ENCODE measurements around the gene GRIA3. TPM values are rescaled to one million over a fixed set of nuclear protein-coding genes. Genes with fewer than 3 reads are reported as not detected.
A peak's percentile ranks its signal among the peaks of the same experiment; 100 is the strongest.

GRIA3 gene
- polyA plus RNA-seq, 1 donor from 2014 or later, result not detected

- Mint-ChIP-seq H3K36me3 (no peaks in the 10 kb centered on the region), H3K27ac (no peak overlapping the region), H3K4me3 (peak overlapping the region in 1 of 4 donors; percentile 29), H3K27me3 (no peaks in the 10 kb centered on the region), H3K4me1 (no peaks in the 10 kb centered on the region), H3K9me3 (peaks cover 0 to 4% (median 2%) of the 10 kb centered on the region in 3 donors)
Observed at GRCh38 chrX:123217077-123217476, 33.0 kb downstream of the GRIA3 start.

GRCh38 chrX:123217728-123218127 lies 33.6 kb downstream of the GRIA3 start:
- H3K27ac Mint-ChIP-seq, result no peak overlapping the region
- no peaks in the 10 kb centered on the region for H3K4me1 Mint-ChIP-seq
- H3K9me3 Mint-ChIP-seq, result peaks cover 0 to 4% (median 2%) of the 10 kb centered on the region in 3 donors
- no peaks in the 10 kb centered on the region for H3K36me3 Mint-ChIP-seq
- H3K4me3 Mint-ChIP-seq, result no peak overlapping the region
- no peaks in the 10 kb centered on the region for H3K27me3 Mint-ChIP-seq

DNA sequence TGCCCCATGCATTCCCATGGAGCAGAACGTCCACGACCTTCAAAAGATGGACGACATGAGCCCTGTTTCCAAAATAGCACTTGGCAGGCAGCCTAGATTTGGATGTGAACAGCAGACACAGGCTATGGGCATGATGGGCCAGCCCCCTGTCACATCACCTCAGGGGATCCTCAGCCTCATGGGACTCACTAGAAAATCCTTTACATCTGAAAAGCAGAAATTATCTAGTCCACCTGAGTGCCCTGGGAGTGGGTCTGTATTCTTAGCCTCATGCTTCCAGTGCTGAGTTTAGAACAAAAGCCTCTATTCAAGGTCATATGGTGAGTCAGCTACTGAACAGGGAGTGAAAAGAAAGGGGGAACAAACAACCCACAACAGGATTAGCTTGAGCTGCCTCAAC lies 35.8 kb downstream of the GRIA3 start:
- peaks cover 0 to 2% (median 0%) of the 10 kb centered on the region in 3 donors for H3K9me3 Mint-ChIP-seq
- no peaks in the 10 kb centered on the region for H3K27me3 Mint-ChIP-seq
- no peak overlapping the region for H3K4me3 Mint-ChIP-seq
- H3K36me3 Mint-ChIP-seq, result no peaks in the 10 kb centered on the region
- H3K27ac Mint-ChIP-seq, result no peak overlapping the region
- no peaks in the 10 kb centered on the region for H3K4me1 Mint-ChIP-seq

DNA sequence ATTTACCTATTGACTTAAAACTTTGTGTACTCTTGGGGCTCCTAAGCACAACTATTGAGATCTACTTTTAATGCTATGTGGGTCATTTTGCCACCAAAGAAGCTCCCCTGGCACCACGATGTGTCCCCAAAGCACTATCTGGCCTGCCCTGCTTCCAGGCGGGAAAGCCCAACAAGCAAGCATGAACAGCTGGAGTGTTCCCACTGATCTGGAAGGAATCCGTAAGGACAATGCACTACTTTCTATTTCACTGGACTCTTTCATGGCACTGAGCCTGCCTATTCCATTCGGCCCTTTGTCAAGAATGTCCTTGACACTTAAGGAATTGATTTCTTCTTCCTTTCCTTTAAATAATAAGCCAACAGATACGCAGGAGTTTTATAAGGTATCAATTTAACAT lies 38.8 kb downstream of the GRIA3 start:
- Mint-ChIP-seq H3K27ac (no peak overlapping the region), H3K4me3 (no peak overlapping the region), H3K9me3 (no peaks in the 10 kb centered on the region), H3K36me3 (no peaks in the 10 kb centered on the region), H3K27me3 (no peaks in the 10 kb centered on the region), H3K4me1 (no peaks in the 10 kb centered on the region)

DNA sequence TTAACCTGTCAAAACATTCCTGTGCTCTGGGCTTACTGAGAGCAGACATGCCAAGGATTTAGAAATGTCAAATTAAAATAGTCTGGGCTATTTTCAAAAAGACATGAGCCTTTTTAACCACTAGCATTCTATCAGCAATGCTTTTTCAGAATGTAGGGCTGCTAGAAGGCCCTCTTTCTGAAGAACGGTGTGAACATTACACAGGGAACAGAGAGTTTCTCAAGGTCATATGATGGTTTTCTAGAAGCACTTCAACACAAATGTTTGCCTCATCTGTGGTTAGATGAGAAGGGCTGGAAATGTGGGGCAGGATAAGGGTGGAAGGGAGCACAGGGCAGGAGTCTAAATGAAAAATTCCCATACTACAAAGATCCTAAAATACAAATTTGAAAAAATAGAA lies 39.3 kb downstream of the GRIA3 start:
- H3K4me3 Mint-ChIP-seq, result no peak overlapping the region
- H3K27me3 Mint-ChIP-seq, result no peaks in the 10 kb centered on the region
- no peaks in the 10 kb centered on the region for H3K9me3 Mint-ChIP-seq
- no peaks in the 10 kb centered on the region for H3K36me3 Mint-ChIP-seq
- H3K4me1 Mint-ChIP-seq, result no peaks in the 10 kb centered on the region
- no peak overlapping the region for H3K27ac Mint-ChIP-seq

DNA sequence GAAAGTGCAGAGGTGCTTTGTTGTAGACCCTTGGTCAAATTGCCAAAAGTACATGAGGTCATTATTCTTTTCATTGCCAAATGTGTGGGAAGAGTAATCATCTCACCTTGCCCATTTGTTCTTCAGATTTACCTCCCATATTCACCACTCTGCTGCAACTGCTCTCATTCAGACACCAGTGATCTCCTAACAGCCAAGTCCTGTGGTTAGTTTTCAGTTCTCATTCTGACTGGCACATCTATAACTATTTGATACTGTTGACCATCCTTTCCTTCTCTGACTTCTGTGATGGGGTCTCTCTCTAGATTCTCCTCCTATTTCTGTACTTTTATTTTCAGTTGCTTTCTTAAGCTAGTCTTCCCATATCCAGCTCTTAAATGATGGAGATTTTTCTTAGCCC lies 39.8 kb downstream of the GRIA3 start:
- no peaks in the 10 kb centered on the region for H3K9me3 Mint-ChIP-seq
- H3K4me1 Mint-ChIP-seq, result no peaks in the 10 kb centered on the region
- H3K4me3 Mint-ChIP-seq, result no peak overlapping the region
- H3K27ac Mint-ChIP-seq, result no peak overlapping the region
- no peaks in the 10 kb centered on the region for H3K27me3 Mint-ChIP-seq
- H3K36me3 Mint-ChIP-seq, result no peaks in the 10 kb centered on the region

DNA sequence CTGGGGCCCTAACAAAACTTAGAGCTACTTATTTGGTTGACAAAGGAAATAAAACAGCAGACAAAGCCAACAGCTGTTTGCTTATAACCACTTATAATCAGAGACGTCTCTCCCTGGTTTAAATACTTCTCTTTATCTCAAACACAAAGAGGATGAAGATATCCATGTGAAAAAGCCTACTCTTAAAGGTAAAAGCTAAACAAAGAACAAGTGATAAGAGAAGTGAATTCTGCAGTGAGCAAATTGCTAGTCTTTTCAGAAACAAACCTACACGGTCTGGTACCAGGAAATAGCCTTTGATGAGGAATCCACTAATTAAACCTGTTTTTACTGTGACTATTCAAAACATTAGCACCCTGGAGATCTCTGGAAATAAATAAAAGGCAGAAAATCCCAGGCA lies 46.7 kb downstream of the GRIA3 start:
- Mint-ChIP-seq H3K27me3 (no peaks in the 10 kb centered on the region), H3K36me3 (no peaks in the 10 kb centered on the region), H3K27ac (no peak overlapping the region), H3K9me3 (no peaks in the 10 kb centered on the region), H3K4me3 (no peak overlapping the region), H3K4me1 (no peaks in the 10 kb centered on the region)

- Mint-ChIP-seq H3K27ac (no peak overlapping the region), H3K4me3 (no peak overlapping the region), H3K4me1 (no peaks in the 10 kb centered on the region), H3K9me3 (peaks cover 0 to 1% (median 0%) of the 10 kb centered on the region in 3 donors), H3K36me3 (no peaks in the 10 kb centered on the region), H3K27me3 (no peaks in the 10 kb centered on the region)
Observed at GRCh38 chrX:123236859-123237258, 52.8 kb downstream of the GRIA3 start.

GRCh38 chrX:123237271-123237670 lies 53.2 kb downstream of the GRIA3 start:
- no peaks in the 10 kb centered on the region for H3K4me1 Mint-ChIP-seq
- no peaks in the 10 kb centered on the region for H3K36me3 Mint-ChIP-seq
- no peaks in the 10 kb centered on the region for H3K27me3 Mint-ChIP-seq
- H3K27ac Mint-ChIP-seq, result no peak overlapping the region
- peaks cover 0 to 1% (median 0%) of the 10 kb centered on the region in 3 donors for H3K9me3 Mint-ChIP-seq
- H3K4me3 Mint-ChIP-seq, result no peak overlapping the region

DNA sequence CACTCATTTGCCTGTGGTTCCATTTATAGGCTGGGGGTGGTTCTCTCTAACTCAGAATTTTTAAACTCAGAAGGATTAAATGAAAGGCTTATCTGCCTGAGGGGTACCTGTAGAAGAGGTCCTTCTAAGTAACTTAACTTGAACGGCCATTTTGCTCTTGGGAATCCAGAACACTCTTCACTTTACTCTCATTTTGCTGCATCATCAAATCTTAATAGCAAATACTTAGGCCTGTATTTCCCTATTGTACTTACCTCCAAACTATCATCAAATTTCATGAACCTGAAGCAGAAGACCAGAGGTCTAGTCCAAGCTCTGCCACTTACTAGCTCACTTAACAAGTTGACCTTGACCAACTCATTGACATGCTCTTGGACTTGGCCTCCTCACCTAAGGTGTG lies 70.4 kb downstream of the GRIA3 start:
- Mint-ChIP-seq H3K36me3 (no peaks in the 10 kb centered on the region), H3K4me3 (no peak overlapping the region), H3K27ac (no peak overlapping the region)

GRCh38 chrX:123256378-123256777 lies 72.3 kb downstream of the GRIA3 start:
- no peaks in the 10 kb centered on the region for H3K36me3 Mint-ChIP-seq
- H3K9me3 Mint-ChIP-seq, result peaks cover 2 to 13% (median 11%) of the 10 kb centered on the region in 3 donors
- H3K27ac Mint-ChIP-seq, result no peak overlapping the region
- no peak overlapping the region for H3K4me3 Mint-ChIP-seq
- no peaks in the 10 kb centered on the region for H3K4me1 Mint-ChIP-seq
- no peaks in the 10 kb centered on the region for H3K27me3 Mint-ChIP-seq

More for the DNA sequence above, 70.4 kb downstream of the GRIA3 start:
- H3K9me3 Mint-ChIP-seq, result peaks cover 2 to 11% (median 9%) of the 10 kb centered on the region in 3 donors
- no peaks in the 10 kb centered on the region for H3K4me1 Mint-ChIP-seq
- no peaks in the 10 kb centered on the region for H3K27me3 Mint-ChIP-seq

DNA sequence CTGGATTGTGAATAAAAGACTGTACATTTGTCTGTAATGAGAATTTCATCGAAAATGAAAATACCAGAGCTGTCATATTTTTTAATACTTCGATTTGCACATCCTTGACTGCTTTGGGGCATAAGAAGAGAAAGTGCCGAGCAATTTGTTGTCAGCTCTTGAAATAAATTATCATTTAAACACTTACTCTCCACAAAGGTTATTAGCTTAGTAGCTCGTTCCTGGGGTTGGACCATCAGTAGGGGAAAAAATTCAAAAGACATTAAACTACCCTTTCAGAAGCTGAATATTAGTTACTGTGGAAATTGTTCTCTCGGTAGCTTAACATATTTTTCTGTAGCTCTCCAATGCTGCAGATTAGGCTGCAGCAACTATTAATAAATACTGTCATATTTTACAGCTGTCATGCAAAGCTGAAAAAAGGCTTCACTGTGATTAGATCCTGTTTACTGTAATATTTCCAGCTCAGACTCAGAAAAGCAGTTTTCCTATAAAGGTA lies 76.9 kb downstream of the GRIA3 start:
- H3K27me3 Mint-ChIP-seq, result no peaks in the 10 kb centered on the region

DNA sequence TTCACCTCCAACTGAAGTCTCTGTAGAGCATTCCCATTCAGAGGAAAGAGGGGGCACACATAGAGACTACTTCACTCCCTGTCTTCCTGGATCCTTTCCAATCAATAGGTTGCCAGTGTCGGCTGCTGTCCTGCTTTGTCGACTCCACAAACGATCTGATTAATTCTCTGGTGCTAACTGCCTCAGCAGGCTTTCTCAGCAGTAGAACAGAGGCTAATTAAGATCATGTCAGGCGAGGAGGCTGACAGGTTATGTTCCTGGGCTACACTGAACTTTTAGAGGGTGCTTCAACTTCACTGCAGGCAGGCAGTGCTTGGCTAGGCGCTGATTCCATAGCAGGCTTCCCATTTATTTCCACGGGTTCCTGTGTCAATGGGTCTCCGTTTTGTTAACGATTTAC lies 79.2 kb downstream of the GRIA3 start:
- Mint-ChIP-seq H3K4me3 (no peak overlapping the region), H3K4me1 (no peaks in the 10 kb centered on the region)

More for the DNA sequence above, 76.9 kb downstream of the GRIA3 start:
- H3K36me3 Mint-ChIP-seq, result no peaks in the 10 kb centered on the region
- no peak overlapping the region for H3K27ac Mint-ChIP-seq
- H3K4me1 Mint-ChIP-seq, result no peaks in the 10 kb centered on the region
- peaks cover 0 to 11% (median 4%) of the 10 kb centered on the region in 3 donors for H3K9me3 Mint-ChIP-seq
- no peak overlapping the region for H3K4me3 Mint-ChIP-seq

GRCh38 chrX:123263747-123264146 lies 79.7 kb downstream of the GRIA3 start:
- Mint-ChIP-seq H3K36me3 (no peaks in the 10 kb centered on the region), H3K27me3 (no peaks in the 10 kb centered on the region), H3K4me3 (no peak overlapping the region), H3K27ac (no peak overlapping the region), H3K4me1 (no peaks in the 10 kb centered on the region), H3K9me3 (peaks cover 0 to 8% (median 0%) of the 10 kb centered on the region in 3 donors)

More for the DNA sequence above, 79.2 kb downstream of the GRIA3 start:
- Mint-ChIP-seq H3K27me3 (no peaks in the 10 kb centered on the region), H3K36me3 (no peaks in the 10 kb centered on the region), H3K27ac (no peak overlapping the region), H3K9me3 (peaks cover 0 to 8% (median 0%) of the 10 kb centered on the region in 3 donors)

- no peaks in the 10 kb centered on the region for H3K36me3 Mint-ChIP-seq
- H3K27me3 Mint-ChIP-seq, result no peaks in the 10 kb centered on the region
- H3K27ac Mint-ChIP-seq, result no peak overlapping the region
Observed at GRCh38 chrX:123267220-123267619, 83.1 kb downstream of the GRIA3 start.

DNA sequence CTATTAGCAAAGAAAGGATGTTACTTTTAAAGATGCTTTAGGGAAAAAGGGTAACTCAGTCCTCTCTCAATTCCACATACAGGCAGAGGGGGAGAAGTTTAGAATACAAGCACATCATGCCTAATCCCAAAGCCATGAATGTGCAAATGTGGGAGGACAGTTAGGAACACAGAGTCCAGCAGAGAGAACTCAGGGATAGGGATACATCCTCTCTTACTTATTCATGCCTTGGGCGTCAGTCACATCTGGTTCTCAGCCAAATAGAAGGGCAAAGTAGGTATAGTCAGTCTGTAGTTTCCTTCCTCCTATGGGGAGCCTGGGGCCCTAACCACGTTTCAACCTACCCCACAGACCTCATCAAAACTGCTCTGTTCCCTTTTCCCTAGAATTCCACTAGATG lies 87.8 kb downstream of the GRIA3 start:
- Mint-ChIP-seq H3K36me3 (no peaks in the 10 kb centered on the region), H3K27me3 (peaks cover 1% of the 10 kb centered on the region), H3K4me3 (no peak overlapping the region), H3K9me3 (no peaks in the 10 kb centered on the region), H3K27ac (no peak overlapping the region), H3K4me1 (no peaks in the 10 kb centered on the region)

More at GRCh38 chrX:123267220-123267619, 83.1 kb downstream of the GRIA3 start:
- Mint-ChIP-seq H3K9me3 (peaks cover 0 to 4% (median 0%) of the 10 kb centered on the region in 3 donors), H3K4me3 (no peak overlapping the region), H3K4me1 (no peaks in the 10 kb centered on the region)
